Stomach (tissue), 9 donors: ENCODE data around the gene APOL4. TPM values are rescaled to one million over a fixed set of nuclear protein-coding genes. Genes with fewer than 3 reads are reported as not detected.
A peak's percentile ranks its signal among the peaks of the same experiment; 100 is the strongest.

Experiments used
- DNase-seq, 2 donors: peaks; one replicate each; pipeline versions ENCODE4 v3.0.0 to v3.0.0-alpha.2; 2013 to 2019
- H3K27ac ChIP-seq, 5 donors: fragments of 200-600 bp in 4 of 5; sonication (generic) in 4 of 5; one replicate each; pipeline ENCODE4 v1.5.1; 2013 to 2019; ENCODE audit warnings: mild to moderate bottlenecking in 1 of 5, moderate library complexity in 1 of 5
- H3K27me3 ChIP-seq, 3 donors: fragments of 200-600 bp; sonication (generic); one replicate each; pipeline ENCODE4 v1.5.1; 2017 to 2019; ENCODE audit warnings: mixed run types in 1 of 3
- H3K36me3 ChIP-seq, 4 donors: fragments of 200-600 bp; sonication (generic); 1 replicate in 3 of 4; 2 replicates in 1 of 4; pipeline ENCODE4 v1.5.1; 2016 to 2019
- H3K4me1 ChIP-seq, 4 donors: fragments of 200-600 bp; sonication (generic); one replicate each; pipeline ENCODE4 v1.5.1; 2016 to 2019
- H3K4me3 ChIP-seq, 4 donors: fragments of 200-600 bp; sonication (generic) in 3 of 4; one replicate each; pipeline ENCODE4 v1.5.1; 2016 to 2019; ENCODE audit warnings: mild to moderate bottlenecking in 1 of 4
- H3K9me3 ChIP-seq, 4 donors: fragments of 200-600 bp; sonication (generic); one replicate each; pipeline ENCODE4 v1.5.1; 2016 to 2019
- EP300 ChIP-seq: sonication (generic); formaldehyde crosslinking; IDR thresholded peaks from one replicate; pipeline ENCODE4 v1.6.1; 2017; ENCODE audit warnings: antibody characterized with exemption
- POLR2A ChIP-seq, 4 donors: fragments of 450-650 bp; IDR thresholded peaks; one replicate each; pipeline ENCODE4 v1.6.1; 2016; ENCODE audit warnings: antibody characterized with exemption in 4 of 4, control low read depth in 2 of 4, mild to moderate bottlenecking in 1 of 4, moderate library complexity in 1 of 4
- POLR2AphosphoS5 ChIP-seq, 3 donors: sonication (generic); formaldehyde crosslinking; IDR thresholded peaks; one replicate each; pipeline ENCODE4 v1.6.1; 2016; ENCODE audit warnings: antibody characterized with exemption in 3 of 3
- WGBS, 5 donors: extraction: QIAGEN DNeasy Blood & Tissue Kit in 3 of 5; methylation state at CpG; one replicate each; pipeline versions ENCODE4 v1.1.5 to v1.1.7; 2013 to 2018; 5-methylcytosine and 5-hydroxymethylcytosine counted together
- intact Hi-C: fragments of 100-400 bp; cut with DNase I; formaldehyde crosslinking; loops from one replicate; pipeline ENCODE4 v1.15.1; 2023; ENCODE audit warnings: low total_unique reads
- polyA plus RNA-seq, 3 donors: library from polyadenylated mRNA; stranded (reverse); fragments of 200-250 nt; gene quantifications; one replicate each; pipeline ENCODE4 v1.2.3, GENCODE V29; 2013
- total RNA-seq, 5 donors: library from RNA; depleted of rRNA; stranded (reverse); fragments of >200 nt; gene quantifications; one replicate each; pipeline versions ENCODE4 v1.1.0 to v1.2.3, GENCODE V29; 2014 to 2016
- TF ChIP-seq, protein P1 (sequence below), 7 experiments: fragments of 450-650 bp in 4 of 7; fragments of 200-600 bp in 3 of 7; sonication (generic) in 3 of 7; IDR thresholded peaks; one replicate each; pipeline ENCODE4 v1.5.1; 2016 to 2019; ENCODE audit warnings: antibody characterized with exemption in 7 of 7, control low read depth in 2 of 7, mild to moderate bottlenecking in 1 of 7
- donor health status: healthy with polysubstance abuse.
- donor health status: Bipolar disorder and iron deficiency.
- donor health status: healthy.

Gene APOL4
- total and polyA plus RNA-seq, 8 donors = 1.2 to 13.2 (median 8.9) TPM; not detected in 2

DNA sequence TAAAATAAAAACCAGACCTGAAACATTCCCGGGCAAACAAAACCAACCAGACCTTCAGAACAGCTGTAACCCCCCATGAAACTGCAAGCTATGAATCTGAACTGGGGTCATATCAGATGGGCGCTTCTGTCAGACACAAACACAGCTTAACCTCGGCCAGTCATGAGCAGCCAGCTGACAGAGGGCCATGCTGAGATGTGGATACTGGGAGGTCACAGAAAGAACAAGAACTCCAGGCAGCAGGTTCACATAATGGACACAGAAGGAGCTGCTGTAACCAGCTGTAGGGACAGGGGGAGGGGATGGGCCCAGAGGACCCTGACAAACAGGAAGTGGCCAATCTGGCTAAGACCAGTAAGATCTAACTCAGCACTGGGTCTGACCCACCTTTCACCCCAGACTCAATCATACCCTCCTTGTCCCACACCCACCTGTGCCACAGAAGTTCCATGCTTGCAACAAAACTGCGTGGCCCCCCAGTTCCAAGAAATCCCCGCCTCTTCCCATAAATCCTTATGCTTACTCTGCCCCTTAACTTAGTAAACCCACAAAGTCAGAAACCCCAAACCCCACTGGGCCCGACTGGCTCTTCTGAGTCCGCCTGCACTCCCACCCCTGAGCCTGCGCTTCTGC lies 4.0 kb downstream of the APOL4 start:
- TF ChIP-seq, protein P1, sequence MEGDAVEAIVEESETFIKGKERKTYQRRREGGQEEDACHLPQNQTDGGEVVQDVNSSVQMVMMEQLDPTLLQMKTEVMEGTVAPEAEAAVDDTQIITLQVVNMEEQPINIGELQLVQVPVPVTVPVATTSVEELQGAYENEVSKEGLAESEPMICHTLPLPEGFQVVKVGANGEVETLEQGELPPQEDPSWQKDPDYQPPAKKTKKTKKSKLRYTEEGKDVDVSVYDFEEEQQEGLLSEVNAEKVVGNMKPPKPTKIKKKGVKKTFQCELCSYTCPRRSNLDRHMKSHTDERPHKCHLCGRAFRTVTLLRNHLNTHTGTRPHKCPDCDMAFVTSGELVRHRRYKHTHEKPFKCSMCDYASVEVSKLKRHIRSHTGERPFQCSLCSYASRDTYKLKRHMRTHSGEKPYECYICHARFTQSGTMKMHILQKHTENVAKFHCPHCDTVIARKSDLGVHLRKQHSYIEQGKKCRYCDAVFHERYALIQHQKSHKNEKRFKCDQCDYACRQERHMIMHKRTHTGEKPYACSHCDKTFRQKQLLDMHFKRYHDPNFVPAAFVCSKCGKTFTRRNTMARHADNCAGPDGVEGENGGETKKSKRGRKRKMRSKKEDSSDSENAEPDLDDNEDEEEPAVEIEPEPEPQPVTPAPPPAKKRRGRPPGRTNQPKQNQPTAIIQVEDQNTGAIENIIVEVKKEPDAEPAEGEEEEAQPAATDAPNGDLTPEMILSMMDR (IDR thresholded peaks at IDR 0.05) = no peak
- no peak for TF ChIP-seq POLR2AphosphoS5 (IDR thresholded peaks at IDR 0.05)
- TF ChIP-seq POLR2A (IDR thresholded peaks at IDR 0.05) = no peak
- no peak for TF ChIP-seq EP300
- peaks cover 9 to 43% (median 17%) of the 10 kb centered on the region in 4 donors for H3K4me1 ChIP-seq
- 61 to 68% (median 62%) methylated on average over 8 of the region's 8 CpGs for WGBS, 5 donors
- H3K4me3 ChIP-seq = no peak overlapping the region
- H3K9me3 ChIP-seq = no peaks in the 10 kb centered on the region
- peak in 1 of 2 donors; percentile 73 for DNase-seq
- H3K27ac ChIP-seq = peak overlapping the region in 4 of 5 donors; percentile 31 to 68 (median 48)
- no peaks in the 10 kb centered on the region for H3K27me3 ChIP-seq
- H3K36me3 ChIP-seq = no peaks in the 10 kb centered on the region
- intact Hi-C loops = no loop called here

- Histone ChIP-seq H3K27me3 (no peaks in the 10 kb centered on the region), H3K4me3 (no peak overlapping the region), H3K27ac (peak overlapping the region in 3 of 5 donors; percentile 41 to 68 (median 64)), H3K4me1 (peaks cover 7 to 37% (median 14%) of the 10 kb centered on the region in 4 donors), H3K9me3 (no peaks in the 10 kb centered on the region), H3K36me3 (no peaks in the 10 kb centered on the region)
- peak in 1 of 2 donors; percentile 79 for DNase-seq
- WGBS, 5 donors = 23 to 45% (median 33%) methylated on average over 4 to 5 of the region's 5 CpGs
- intact Hi-C loops = no loop called here
- TF ChIP-seq POLR2AphosphoS5 (IDR thresholded peaks at IDR 0.05) (no peak), EP300 (no peak)
These were observed 4.6 kb downstream of the APOL4 start for GRCh38 chr22:36197065-36197440.

- intact Hi-C loops = no loop called here
- 56 to 66% (median 59%) methylated on average over 6 of the region's 6 CpGs for WGBS, 5 donors
- DNase-seq = no peak
- TF ChIP-seq POLR2A (IDR thresholded peaks at IDR 0.05) (no peak), EP300 (no peak), POLR2AphosphoS5 (IDR thresholded peaks at IDR 0.05) (no peak)
- TF ChIP-seq, protein P1 (IDR thresholded peaks at IDR 0.05) = no peak
- no peaks in the 10 kb centered on the region for H3K9me3 ChIP-seq
- peaks cover 1 to 31% (median 10%) of the 10 kb centered on the region in 4 donors for H3K4me1 ChIP-seq
- H3K27ac ChIP-seq = peak overlapping the region in 3 of 5 donors; percentile 41 to 68 (median 64)
- H3K27me3 ChIP-seq = no peaks in the 10 kb centered on the region
- H3K36me3 ChIP-seq = no peaks in the 10 kb centered on the region
- no peak overlapping the region for H3K4me3 ChIP-seq
These were observed 5.2 kb downstream of the APOL4 start for GRCh38 chr22:36196254-36197064.

- H3K36me3 ChIP-seq = no peaks in the 10 kb centered on the region
- intact Hi-C loops = no loop called here
- H3K9me3 ChIP-seq = no peaks in the 10 kb centered on the region
- WGBS, 5 donors = 47 to 63% (median 51%) methylated on average over 4 to 5 of the region's 5 CpGs
- no peaks in the 10 kb centered on the region for H3K27me3 ChIP-seq
- peak overlapping the region in 1 of 5 donors; percentile 6 for H3K27ac ChIP-seq
- peak; percentile 57 to 84 for DNase-seq
- H3K4me3 ChIP-seq = no peak overlapping the region
- peaks cover 0 to 29% (median 12%) of the 10 kb centered on the region in 4 donors for H3K4me1 ChIP-seq
- TF ChIP-seq, protein P1 (IDR thresholded peaks at IDR 0.05) = peak in 5 of 7 experiments; percentile 66 to 78 (median 69)
- TF ChIP-seq POLR2AphosphoS5 (IDR thresholded peaks at IDR 0.05) (peak in 1 of 3 donors; percentile 35), POLR2A (IDR thresholded peaks at IDR 0.05) (no peak)
These were observed 6.6 kb downstream of the APOL4 start for GRCh38 chr22:36194971-36195370.
